Measurements from ENCODE around the gene ABCC6.
"Not testable (repeated sequence)": the region's sequence is repeated elsewhere in the genome, so short reads cannot be mapped to it uniquely, and the experiment has no call there.

Gene ABCC6

DNA sequence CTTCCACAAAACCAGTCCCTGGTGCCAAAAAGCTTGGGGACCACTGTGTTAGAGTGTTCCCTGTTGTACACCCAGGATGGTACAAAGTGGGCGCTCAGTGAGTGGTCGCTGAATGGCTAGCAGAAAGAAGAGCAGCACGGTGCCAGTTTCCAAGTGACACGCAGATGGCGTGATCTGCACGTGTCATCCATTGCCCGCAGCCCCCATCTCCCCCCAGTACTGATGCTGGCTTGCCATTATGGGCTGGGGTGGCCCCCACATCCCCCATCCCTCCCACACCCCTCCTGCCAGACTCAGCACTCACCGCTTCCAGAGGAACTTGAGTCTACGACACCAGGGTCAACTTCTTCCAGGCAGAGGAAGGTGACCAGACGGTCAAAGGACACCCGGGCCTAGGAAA lies 36.5 kb downstream of the ABCC6 start:
- no peak for DNase-seq

DNA sequence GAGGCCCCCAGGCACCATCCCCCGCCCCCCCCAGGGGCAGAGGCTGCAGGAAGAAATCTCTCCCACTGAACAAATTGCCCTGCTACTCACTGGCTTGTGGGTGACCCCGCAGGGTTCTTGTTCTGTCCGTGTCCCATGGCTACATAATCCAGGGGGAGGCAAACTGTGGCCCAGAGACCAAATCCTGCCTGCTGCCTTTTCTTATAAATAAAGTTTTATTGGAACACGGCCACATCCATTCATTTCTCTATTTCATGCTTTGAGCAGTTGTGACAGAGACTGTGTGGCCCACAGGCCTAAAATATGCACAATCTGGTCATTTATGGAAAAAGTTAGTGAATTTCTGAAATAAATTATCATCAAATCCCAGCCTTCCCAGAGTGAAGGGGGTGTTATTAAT lies 38.2 kb downstream of the ABCC6 start:
- DNase-seq, result no peak

DNA sequence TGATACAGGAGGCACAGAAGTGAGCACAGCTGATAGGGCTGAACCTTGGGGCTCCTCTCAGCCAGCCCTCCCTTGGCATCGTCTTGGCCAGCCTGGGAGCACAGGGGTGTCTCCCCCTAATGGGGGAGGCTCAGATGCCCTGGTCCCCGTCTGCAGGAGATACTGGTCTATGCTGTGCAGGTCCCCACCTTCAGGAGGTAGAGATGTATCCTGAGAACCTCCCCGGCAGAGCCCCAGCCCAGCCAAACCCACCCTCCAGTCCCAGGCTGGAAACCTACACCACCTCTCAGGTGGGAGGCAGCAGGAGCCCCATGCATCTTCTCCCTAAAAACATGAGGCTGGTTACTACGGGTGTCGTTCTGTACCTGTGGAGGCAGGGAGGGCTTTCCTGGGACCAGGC lies 38.7 kb downstream of the ABCC6 start:
- no peak for DNase-seq

DNA sequence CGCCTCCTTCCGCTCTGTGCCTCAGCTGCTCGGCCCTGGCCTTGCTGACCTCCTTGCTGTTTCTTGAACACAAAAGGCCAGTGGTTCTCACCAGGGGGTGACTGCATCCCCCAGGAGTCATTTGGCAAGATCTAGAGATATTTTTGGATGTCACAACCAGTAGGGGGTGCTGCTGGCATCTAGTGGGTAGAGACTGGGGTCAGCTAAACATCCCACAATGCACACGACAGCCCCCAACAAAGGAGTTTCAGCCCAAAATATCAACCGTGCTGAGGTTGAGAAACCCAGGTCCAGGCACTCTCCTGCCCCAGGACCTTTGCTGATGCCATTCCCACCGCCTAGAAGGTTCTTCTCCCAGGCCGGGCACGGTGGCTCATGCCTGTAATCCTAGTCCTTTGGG lies 39.7 kb downstream of the ABCC6 start:
- no peak for DNase-seq

DNA sequence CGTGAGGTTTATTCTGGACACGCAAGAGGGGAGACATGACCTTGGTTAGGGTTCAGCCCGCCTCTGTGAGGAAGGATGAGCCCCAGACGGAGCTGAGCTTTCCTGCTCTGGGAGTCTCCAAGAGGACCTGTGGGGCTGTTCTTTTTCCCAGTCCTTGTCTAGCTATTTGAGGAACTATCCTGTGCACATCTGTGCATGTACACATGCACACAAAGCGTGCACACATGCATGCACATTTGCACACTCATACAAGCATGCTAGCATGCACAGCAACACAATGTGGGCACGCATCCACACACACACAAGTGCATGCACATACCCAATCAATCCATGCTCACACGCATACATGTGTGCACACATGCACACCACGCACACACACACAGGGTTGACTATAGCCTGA lies 40.4 kb downstream of the ABCC6 start:
- DNase-seq, result no peak

DNA sequence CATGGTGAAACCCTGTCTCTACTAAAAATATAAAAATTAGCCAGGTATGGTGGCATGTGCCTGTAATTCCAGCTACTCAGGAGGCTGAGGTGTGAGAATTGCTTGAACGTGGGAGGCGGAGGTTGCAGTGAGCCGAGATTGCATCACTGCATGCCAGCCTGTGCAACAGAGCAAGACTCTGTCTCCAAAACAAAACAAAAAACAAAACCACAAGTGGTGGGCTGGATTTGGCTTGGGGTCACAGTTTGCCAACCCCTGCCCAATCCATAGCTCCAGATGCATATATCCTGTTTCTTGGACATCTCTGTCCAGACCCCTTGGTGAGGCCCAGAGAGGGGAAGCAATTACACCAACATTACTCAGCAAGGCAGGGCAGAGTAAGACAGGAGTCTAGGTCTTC lies 41.5 kb downstream of the ABCC6 start:
- not testable (repeated sequence) for DNase-seq

DNA sequence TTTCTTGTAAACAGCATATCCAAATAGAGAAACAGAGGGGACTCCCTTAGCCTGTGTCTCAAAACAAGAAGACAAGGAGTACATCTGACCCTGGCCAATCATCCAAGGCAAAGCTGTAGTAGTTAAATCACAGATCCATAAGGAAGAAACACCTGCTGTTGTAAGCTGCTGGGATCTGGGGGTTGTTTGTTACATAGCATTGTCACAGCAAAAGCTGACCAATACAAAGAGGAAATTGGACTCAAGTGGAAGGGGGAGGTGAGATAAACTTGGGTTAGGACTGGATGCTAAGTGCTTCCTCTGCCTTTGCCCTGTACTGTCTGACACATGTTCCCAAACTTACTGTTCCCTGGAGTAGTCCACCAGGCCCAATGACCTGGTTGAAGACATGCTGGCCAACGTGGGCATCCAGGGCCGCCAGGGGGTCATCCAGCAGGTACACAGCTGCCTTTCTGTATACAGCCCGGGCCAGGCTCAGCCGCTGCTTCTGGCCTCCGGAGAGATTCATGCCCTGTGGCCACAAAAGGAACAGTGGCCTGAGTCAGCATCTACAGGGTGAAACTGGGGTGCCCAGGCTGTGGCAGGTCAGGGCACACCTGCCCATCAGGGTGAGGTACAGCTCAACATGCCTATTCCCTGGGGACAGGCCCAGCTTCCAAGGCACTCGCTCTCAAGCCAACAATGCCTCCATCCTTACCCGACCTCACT lies 44.7 kb downstream of the ABCC6 start:
- DNase-seq, result no peak

DNA sequence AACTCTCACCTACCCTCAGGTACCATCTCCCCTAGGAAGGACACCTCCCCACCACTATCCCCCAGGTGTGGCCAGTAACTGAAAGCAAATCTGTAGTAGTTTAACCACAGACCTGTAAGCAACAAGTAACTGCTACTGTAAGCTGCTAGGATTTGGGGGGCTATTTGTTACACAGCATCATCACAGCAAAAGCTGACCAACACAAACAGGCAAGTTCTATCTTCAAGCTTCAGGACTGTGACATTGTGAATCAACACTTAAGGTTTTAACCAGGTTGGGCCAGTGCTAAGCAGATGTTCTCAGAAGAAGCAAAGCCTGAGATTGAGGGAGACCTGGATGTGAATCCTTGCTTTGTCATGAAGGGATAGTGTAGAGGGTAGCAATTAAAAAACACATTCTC lies 47.0 kb downstream of the ABCC6 start:
- DNase-seq, result no peak

DNA sequence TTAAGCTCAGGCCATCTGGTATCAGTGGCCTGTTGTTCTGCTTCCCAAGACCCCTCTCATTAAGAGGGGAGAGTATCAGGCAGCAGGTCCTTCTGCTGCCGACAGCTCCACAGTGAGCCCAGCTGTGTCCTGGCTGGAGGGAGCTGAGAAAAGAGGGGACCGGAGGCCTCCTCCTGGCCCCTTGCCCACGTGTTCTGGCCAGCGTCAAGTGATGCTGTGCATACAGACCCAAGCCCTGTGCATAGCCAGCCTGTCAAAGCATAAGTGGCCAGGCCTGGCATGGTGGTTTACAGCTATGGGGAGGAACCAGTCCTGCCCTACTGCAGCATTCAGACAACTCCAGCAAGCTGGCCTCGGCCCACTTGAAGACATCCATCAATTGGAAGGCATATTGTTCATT lies 48.0 kb downstream of the ABCC6 start:
- DNase-seq, result no peak

DNA sequence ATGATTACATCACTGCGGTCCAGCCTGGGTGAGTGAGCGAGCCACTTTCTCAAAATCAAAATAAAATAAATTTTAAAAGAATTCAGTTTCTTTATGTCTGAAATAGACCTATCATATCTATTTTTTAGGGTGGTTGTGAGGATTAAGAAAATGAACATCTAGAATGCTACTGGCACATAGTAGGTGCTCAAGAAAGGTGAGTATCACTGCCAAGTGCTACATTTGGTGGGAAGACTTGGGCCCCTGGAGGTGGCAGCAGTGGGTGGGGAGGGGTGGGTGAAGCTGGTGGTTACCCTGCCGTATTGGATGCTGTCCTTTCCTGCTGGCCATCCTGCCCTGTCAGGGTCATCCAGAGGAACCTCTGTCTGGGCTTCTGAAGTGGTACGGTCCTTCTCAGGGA lies 50.3 kb downstream of the ABCC6 start:
- no peak for DNase-seq

DNA sequence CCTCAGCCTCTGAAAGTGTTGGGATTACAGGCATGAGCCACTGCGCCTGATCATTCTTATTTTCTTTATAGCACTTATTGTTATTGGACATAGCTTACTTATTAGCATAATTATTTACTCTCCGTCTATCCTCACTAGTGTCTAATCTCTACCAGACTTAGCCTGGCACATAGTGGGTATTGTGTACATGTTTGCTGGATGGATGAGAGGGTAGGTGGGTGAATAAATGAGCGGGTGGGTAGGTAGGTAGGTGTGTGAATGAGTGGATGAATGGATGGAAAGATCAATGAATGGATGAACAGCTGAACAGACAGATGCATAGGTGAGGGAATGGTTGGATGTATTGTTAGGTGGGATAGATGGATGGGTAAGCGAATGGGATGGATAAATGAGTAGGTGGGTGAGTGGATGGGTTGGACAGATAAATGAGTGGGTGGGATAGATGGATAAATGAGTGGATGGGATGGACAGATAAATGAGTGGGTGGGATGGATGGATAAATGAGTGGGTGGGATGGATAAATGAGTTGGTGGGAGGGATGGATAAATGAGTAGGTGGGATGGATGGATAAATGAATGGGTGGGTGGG lies 51.9 kb downstream of the ABCC6 start:
- DNase-seq, result no peak

DNA sequence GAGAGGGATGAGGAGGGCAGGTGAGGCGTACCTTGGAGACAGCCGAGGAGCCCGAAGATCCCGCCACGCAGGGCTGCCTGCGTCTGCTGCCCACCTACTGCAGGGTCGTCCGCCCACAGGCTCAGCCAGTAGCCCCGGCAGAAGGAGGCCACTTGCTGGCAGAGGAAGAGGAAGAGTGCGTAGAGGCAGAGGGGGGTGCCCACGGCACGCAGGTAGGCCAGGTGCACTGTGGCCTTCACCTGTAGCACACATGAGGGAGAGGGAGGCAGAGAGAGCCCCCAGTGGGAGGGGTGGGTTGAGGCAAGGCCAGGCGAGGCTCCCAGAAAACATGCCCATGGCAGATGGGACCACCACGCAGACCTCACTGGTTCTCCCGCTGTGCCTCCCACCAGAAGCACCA lies 53.7 kb downstream of the ABCC6 start:
- DNase-seq, result no peak

DNA sequence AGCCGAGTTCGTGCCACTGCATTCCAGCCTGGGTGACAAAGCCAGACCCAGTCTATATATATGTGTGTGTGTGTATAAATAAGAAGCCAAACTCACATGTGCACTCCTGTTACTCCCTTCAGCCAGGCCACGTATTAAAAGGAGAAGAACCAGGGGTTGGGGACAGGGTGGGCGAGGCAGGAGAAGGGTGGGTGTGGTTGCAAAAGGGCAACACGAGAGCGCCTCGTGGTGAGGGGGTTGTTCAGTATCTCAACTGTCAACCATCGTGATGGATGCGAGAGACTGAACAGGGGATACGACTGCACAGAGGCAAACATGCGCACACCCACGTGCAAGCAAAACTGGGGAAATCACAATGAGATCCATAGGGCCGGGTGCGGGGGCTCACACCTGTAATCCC lies 54.9 kb downstream of the ABCC6 start:
- DNase-seq, result no peak

DNA sequence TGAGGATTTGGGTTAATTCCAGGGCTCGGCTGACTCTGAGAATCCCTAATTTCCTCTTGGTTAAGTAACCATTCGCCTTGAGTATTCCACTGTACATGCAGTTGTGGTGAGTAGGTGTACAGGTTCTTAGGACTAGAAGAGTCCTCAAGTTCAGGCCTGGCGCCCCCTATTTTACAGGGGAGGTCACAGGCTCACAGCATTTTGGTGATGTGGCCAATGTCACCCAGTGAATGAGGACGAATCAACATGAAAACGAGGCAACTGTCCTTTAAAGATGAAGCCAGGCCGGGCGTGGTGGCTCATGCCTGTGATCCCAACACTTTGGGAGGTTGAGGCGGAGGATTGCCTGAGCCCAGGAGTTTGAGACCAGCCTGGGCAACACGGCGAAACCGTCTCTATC lies 55.4 kb downstream of the ABCC6 start:
- DNase-seq, result no peak

DNA sequence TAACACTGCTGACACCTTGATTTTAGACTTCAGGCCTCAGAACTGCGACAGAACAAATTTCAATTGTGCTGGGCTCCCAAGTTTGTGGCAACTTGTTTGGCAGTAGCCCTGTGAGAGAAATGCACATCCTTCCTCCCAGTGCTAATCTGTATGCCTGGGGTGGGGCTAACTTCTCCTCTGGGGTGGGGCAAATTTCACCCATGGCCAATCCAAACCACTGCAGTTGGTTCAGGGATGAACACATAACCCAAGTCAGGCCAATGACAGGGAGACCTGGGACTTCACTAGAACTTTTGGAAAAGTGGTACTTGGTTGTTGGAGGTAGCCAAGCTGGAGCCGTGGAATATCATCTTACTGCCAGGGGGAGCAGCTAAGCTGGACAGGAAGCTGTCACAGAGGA lies 56.3 kb downstream of the ABCC6 start:
- no peak for DNase-seq

DNA sequence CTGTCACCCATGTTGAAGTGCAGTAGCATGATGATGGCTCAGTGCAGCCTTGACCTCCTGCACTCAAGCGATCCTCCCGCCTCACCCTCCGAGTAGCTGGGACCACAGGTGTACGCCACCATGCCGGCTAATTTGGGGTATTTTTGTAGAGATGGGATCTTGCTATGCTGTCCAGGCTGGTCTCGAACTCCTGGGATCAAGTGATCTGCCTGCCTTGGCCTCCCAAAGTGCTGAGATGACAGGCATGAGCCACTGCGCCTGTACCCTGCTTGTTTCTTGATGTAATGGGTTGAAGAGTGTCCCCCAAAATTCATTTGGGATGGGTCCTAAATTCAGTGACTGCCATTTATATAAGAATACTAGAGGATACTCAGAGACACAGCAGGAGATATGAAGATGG lies 57.2 kb downstream of the ABCC6 start:
- DNase-seq, result no peak

DNA sequence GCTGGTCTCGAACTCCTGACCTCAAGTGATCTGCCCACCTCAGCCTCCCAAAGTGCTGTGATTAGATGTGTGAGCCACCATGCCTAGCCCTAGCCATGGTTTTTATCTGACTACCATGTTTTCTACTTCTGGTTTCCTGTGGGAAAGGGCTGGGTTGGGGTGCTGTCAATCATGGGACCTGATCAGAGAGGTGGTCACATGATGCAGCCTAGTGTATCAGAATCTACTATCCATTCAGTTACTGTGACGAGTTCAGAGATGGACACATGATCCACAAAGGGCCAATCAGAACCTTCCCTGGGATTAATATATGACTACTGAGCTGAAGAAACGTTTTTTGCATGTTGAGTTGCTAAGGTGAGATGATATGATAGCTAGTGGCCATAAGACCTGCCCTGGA lies 59.1 kb downstream of the ABCC6 start:
- no peak for DNase-seq

DNA sequence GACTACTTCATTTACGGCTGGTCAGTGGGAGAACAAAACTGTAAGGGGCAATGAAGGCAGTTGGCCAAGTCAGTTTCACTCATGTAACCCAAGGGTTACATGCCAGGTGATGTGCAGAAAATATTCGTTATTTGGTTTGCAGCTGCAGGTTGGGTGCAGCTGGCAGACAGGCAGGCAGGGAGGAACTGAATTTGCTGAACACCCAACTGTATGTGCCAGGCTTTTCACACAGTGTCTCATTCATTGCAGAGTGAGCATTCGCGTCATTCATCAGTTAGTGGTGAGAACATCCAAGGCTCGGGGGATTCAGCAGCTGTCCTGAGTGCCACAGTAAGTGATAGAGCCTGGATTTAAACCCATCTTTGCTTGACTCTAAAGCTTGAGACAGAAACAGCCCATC lies 59.7 kb downstream of the ABCC6 start:
- DNase-seq, result no peak

DNA sequence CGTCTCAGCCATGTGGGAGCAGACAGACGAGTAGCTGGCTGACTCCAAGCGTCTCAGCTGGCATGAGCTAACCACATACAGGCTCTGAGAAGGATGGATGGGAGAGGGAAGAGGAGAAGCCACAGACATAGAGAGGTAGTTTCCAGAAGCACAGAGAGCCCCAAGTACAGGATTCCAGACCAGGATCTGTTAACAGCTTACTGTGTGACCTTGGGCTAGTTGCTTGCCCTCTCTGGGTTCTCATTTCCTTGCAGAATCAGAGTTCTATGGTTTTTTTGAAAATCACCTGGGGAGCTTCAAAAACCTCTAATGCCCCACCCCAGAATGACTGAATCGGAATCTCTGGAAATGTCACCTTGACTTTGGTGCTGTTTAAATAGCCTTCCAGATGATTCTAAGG lies 60.2 kb downstream of the ABCC6 start:
- no peak for DNase-seq

DNA sequence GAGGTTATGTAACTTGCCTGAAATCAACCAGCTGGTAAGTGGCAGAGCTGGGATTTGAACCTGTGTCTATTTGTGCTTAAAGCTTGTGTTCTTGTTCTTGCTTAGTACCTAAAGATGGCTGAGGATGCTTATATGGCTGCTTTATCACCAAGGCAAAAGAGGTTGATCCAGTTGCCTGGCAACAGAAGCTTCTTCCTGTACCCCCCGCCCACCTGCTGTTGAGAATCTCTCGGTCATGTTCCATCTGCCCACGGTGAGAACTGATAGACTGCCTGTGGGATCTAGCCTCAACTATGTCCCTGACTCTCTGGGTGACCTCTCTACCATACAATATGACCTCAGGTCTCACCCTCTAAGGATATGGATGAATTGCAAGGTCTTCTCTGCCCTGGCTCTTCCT lies 60.7 kb downstream of the ABCC6 start:
- DNase-seq, result no peak

DNA sequence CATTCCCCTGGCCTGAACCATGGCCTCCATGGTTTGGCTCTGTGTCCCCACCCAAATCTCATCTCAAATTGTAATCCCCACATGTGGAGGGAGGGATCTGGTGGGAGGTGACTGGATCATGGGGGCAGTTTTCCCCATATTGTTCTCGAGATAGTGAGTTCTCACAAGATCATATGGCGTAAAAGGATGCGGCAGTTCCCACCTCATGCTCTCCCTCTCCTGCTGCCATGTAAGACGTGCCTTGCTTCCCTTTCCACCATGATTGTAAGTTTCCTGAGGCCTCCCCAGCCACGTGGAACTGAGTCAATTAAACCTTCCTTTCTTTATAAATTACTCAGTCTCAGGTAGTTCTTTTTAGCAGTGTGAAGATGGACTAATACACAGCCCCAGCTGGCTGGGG lies 61.5 kb downstream of the ABCC6 start:
- not testable (repeated sequence) for DNase-seq

DNA sequence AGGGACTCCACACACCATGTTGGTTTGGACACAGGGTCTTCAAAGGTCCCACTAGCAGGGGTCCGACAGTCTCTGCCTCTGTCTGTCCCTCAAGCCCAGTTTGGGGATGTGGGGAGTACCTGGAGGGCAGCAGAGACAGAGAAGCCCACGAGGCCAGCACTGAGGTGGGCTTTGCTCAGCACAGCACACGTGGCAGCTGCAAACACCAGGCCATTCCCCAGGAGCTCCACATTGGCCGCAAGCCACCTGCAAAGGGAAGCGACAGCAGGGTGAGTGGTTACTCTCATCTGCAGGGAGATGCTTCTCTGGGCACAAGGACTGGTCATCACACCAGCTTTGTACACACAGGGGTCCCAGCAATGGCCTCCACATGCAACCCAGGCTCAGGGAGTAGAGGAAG lies 62.0 kb downstream of the ABCC6 start:
- DNase-seq, result no peak

DNA sequence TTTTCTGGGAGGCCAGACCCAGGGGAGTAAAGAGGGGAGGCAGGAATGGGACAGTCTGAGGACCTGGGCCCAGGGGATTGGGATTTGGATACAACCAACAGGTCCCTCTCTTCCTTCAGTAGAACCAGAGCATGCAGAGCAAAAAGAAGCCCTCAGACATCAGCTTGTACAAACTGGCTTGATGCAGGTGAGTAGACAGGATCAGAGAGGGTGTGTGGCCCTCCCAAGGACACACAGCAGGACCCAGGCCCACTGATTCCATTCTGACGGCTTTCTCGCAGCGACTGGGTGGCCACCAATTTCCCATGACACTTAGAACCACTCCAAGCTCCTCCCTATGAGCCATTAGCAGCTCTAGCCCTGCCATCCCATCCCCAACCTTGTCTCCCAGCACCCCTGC lies 63.6 kb downstream of the ABCC6 start:
- no peak for DNase-seq

DNA sequence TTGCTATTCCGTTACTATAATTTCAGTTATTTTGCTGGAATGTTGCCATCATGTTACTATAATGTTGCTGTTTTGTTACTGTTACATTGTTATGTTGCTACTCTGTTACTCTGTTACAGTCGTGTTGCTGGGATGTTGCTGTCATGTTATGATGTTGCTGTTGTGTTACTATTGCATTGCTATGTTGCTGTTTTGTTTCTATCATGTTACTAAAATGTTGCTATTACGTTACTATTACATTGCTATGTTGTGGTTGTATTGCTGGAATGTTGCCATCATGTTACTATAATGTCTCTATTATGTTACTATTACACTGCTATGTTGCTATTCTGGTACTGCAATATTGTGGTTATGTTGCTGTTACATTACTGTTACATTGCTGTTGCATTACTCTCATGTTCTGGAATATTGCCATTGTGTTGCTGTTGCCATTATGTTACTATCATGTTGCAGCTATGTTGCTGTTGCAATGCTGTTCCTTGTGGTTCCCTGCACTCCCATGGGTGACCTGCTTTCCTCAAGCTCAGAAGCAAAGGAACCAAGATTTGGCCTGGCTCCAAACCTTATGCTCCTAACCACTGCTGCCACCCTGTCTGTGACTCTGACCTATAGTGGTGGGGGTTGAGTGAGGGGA lies 64.4 kb downstream of the ABCC6 start:
- no peak for DNase-seq

Measured in activated naive CD4-positive, alpha-beta T cell treated with Interleukin-2 at 50 U/mL for 16 hours (primary cell).